Adipose tissue (tissue), 3 donors: ENCODE results near the gene TMEM163. TPM values are rescaled to one million over a fixed set of nuclear protein-coding genes. Genes with fewer than 3 reads are reported as not detected.

Source experiments
- H3K27ac ChIP-seq: one replicate; pipeline ENCODE4 v1.5.1; 2013; ENCODE audit warnings: low read depth, low read length
- WGBS, 3 donors: extraction: QIAGEN DNeasy Blood & Tissue Kit; methylation state at CpG; one replicate each; pipeline ENCODE4 v1.1.7; 2013; 5-methylcytosine and 5-hydroxymethylcytosine counted together
- polyA plus RNA-seq, 3 donors: library from polyadenylated mRNA; stranded (reverse); fragments of 200-250 nt; gene quantifications; one replicate each; pipeline ENCODE4 v1.2.3, GENCODE V29; 2013
- donor health status: healthy with polysubstance abuse.
- donor health status: Bipolar disorder and iron deficiency.
- donor health status: healthy.

The TMEM163 gene
- polyA plus RNA-seq, 3 donors = 1.5 to 36.4 (median 2.4) TPM

GRCh38 chr2:134420259-134420658, 298.5 kb downstream of the TMEM163 start:
- WGBS, 3 donors = 70 to 88% (median 85%) methylated on average over 7 of the region's 7 CpGs
- H3K27ac ChIP-seq = no peak overlapping the region

GRCh38 chr2:134417968-134418582, 300.7 kb downstream of the TMEM163 start:
- 72 to 77% (median 77%) methylated on average over 5 of the region's 5 CpGs for WGBS, 3 donors
- no peak overlapping the region for H3K27ac ChIP-seq

GRCh38 chr2:134416637-134417036, 302.2 kb downstream of the TMEM163 start:
- H3K27ac ChIP-seq = no peak overlapping the region
- WGBS, 3 donors = 92 to 100% (median 94%) methylated on average over 1 of the region's 1 CpG

DNA sequence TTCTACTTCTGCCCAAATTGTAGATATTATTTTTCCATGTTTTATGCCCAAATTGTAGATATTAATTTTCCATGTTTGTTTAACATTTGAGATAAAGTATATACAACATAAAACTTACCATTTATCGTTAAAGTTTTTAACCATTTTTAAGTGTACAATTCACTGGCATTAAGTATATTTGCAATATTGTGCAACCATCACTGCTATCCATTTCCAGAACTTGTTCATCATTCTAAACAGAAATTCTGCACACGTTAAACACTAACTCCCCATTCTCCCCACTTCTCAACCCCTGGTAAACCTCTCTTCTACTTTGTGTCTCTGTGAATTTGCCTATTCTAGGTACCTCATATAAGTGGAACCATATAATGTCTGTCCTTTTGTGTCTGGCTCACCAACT, 302.8 kb downstream of the TMEM163 start:
- WGBS, 3 donors = 74 to 93% (median 84%) methylated on average over 2 of the region's 2 CpGs
- no peak overlapping the region for H3K27ac ChIP-seq

GRCh38 chr2:134413912-134414311, 304.9 kb downstream of the TMEM163 start:
- H3K27ac ChIP-seq = no peak overlapping the region
- 50 to 91% (median 67%) methylated on average over 2 of the region's 2 CpGs for WGBS, 3 donors

GRCh38 chr2:134413430-134413829, 305.4 kb downstream of the TMEM163 start:
- H3K27ac ChIP-seq = no peak overlapping the region
- 60 to 90% (median 75%) methylated on average over 1 of the region's 1 CpG for WGBS, 3 donors

- 76 to 90% (median 80%) methylated on average over 8 of the region's 8 CpGs for WGBS, 3 donors
These were observed 306.2 kb downstream of the TMEM163 start for GRCh38 chr2:134412639-134412999.

DNA sequence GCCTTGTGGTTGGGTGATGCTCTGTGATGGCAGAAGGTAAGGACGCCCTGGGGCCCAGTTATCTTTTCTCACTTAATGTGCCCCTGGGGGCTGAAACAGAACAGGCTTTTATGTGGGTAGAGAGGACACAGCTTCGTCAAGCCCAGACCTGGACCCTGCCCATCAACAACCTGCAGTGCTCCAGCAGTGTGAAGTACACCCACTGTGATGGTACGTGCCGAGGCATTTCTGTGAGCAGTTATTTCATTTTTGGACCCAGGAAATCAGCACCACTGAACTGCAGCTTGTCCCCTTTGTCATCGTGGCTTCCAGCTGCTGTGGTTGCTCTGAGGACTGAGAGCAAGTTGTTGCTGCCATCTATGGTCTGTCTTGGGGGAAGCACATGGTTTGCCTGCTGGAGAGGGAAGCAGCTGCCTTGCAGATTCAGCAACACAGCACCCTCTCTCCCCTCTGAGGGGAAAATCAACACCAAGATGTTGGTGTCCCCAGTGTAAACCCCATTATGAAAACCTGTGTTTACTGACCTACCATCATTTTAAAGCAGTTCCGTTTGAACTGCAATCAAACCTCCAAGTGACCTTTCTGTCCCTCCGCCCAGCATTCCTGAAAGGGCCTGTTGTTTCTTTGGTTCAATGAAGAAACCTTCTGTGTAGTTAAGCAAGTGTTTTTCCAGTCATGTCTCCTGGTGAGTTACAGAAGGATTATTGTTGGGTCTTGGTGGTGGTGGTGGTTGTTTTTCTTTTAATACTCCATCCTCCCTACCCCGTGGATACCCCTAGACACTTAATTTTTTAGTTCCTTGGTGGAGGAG, 306.8 kb downstream of the TMEM163 start:
- WGBS, 3 donors = 42 to 51% (median 44%) methylated on average over 8 of the region's 8 CpGs
- no peak overlapping the region for H3K27ac ChIP-seq

More at GRCh38 chr2:134412639-134412999, 306.2 kb downstream of the TMEM163 start:
- no peak overlapping the region for H3K27ac ChIP-seq

- no peak overlapping the region for H3K27ac ChIP-seq
- WGBS, 3 donors = 68 to 74% (median 72%) methylated on average over 6 of the region's 6 CpGs
These were observed 307.4 kb downstream of the TMEM163 start for GRCh38 chr2:134411279-134411827.

DNA sequence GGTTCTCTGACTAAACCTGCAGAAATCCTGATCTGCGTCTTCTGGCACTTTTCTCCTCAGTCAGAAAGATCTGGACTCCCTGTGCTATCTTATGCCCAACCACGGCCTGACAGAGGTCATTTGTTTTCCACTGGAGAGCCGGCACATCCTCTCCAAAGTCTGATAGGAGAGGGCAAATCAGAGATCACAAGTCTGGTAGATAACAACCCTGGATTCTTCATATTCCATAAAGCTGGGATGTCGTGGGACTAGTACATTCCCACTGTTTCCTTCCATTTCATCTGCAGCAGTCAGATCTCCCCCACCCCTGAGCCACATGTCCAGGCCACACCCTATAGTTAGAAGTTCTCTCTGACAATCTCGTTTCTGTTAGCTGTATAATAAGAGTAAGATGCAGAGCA, 308.0 kb downstream of the TMEM163 start:
- 57 to 61% (median 59%) methylated on average over 5 of the region's 5 CpGs for whole genome bisulfite sequencing, 3 donors
- H3K27ac ChIP-seq = no peak overlapping the region

DNA sequence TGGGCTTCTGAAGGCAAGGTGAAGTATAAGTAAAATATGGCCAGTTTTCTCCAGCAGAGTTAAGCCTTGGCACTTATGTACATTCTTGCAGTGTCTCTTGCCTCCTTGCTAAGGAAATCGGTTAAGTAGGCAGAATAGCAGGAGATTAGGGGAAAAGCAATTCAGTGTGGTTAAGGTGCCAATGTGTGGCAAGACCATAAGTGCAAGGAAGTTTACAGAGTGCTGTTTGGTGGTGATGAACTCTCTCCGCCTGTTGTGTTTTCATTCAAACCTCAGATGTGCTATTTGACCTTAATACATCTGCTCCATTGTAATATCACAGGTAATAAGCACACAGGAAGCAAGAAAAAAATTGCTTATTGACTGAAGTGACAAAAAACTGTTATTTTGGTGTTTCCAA, 308.8 kb downstream of the TMEM163 start:
- WGBS, 3 donors = 60 to 84% (median 65%) methylated on average over 2 of the region's 2 CpGs
- H3K27ac ChIP-seq = no peak overlapping the region

GRCh38 chr2:134408791-134409190, 310.0 kb downstream of the TMEM163 start:
- 51 to 73% (median 70%) methylated on average over 3 of the region's 3 CpGs for WGBS, 3 donors
- H3K27ac ChIP-seq = no peak overlapping the region

DNA sequence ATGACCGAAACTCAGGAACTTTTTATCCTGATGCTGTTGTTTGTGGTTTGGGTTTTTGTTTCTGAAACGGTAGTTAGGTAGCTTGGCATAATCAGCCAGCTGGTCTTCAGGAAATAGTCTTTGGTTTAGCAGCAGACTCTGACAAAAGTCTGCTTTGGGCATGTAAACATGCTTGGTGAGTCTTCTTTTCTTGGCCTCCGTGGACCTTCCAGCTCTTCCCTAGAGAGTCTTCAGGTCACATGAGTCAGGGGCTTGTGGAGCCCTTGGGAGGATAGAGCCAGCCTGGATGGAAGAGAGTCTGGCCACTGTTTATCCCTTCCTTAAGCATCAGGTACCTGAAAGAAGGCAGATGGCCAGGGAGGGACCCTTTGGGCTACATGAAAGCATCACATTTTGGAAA, 310.4 kb downstream of the TMEM163 start:
- 44 to 80% (median 56%) methylated on average over 3 of the region's 3 CpGs for WGBS, 3 donors
- no peak overlapping the region for H3K27ac ChIP-seq

DNA sequence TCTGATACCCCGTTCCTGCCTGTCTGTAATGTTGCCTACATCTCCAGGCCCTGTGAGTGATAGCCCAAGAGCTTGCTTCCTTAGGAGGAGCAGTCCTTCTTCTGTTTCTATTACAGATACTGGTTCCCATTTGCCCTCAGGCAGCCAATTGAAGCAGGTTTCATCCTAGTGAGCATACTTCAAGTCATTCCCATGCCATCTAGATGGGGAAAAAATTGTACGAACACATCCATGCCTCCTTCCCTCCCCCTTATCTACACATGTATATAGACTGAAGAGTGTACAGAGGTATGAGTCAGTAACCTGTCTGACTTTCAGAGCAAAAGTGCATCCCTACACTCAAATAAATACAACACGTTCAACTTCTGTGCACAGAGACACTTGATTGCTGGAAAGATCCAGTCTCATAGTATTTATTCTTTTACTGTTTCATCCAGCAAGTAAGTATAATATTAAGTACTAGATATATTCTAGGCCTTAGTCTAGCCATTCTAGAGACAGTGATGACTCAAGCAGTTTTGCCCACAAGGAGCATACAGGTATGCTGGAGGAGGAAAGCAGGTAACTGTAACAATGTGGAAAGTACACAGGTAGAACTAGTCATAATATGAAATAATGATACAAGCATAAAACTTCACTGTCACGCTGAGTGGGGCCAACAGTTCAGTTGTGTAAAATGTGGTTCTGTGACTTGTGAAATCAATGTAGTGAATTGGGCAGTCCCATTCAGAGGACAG, 311.5 kb downstream of the TMEM163 start:
- 85 to 91% (median 86%) methylated on average over 4 of the region's 4 CpGs for WGBS, 3 donors
- no peak overlapping the region for H3K27ac ChIP-seq

GRCh38 chr2:134406736-134407135, 312.1 kb downstream of the TMEM163 start:
- 67 to 93% (median 80%) methylated on average over 3 of the region's 3 CpGs for WGBS, 3 donors
- H3K27ac ChIP-seq = no peak overlapping the region

DNA sequence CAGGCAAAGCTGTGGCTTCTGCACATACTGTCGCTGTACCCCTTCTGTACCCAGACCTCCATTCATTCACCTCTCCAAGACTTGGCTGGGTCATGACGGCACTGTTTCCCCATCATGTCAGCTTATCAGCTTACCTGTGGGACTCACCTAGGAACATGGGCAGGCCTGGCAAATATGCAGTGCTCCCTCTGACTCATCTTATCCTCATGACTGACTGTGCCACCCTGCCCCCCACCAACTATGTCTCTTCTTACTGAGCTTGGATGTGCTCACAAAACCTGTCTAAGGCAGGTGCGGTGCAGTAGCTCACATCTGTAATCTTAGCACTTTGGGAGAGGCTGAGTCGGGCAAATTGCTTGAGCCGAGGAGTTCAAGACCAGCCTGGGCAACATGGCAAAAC, 312.5 kb downstream of the TMEM163 start:
- 85 to 93% (median 91%) methylated on average over 5 of the region's 5 CpGs for WGBS, 3 donors
- no peak overlapping the region for H3K27ac ChIP-seq
